HG03469 (cell line): ENCODE measurements around the gene MFSD12.

Source experiments
- ATAC-seq: cut with Tn5 transposase; IDR thresholded peaks from one replicate; pipeline ENCODE4 v1.9.1; 2021; ENCODE audit warnings: mild to moderate bottlenecking, moderate library complexity, moderate number of reproducible peaks; ENCODE audit not compliant: unreplicated experiment

The MFSD12 gene

GRCh38 chr19:3557461-3558248, at the start of gene MFSD12:
Gene MFSD12 (minus strand): TSS chr19:3557586. CDS start chr19:3557403, 183 bp downstream.
- peak; percentile 62 for ATAC-seq

- no peak for ATAC-seq
Observed at GRCh38 chr19:3606690-3607289, 49.4 kb upstream of the MFSD12 start, which contains the start of gene TBXA2R. Gene TBXA2R (minus strand): TSS chr19:3606875. CDS start chr19:3600634, 6,241 bp downstream.

- ATAC-seq = no peak
Observed at GRCh38 chr19:3606174-3606689, 48.8 kb upstream of the MFSD12 start.

GRCh38 chr19:3605770-3606169, 48.4 kb upstream of the MFSD12 start:
- ATAC-seq = no peak

- ATAC-seq = no peak
Observed at GRCh38 chr19:3605361-3605760, 48.0 kb upstream of the MFSD12 start.

- no peak for ATAC-seq
Observed at GRCh38 chr19:3604987-3605343, 47.6 kb upstream of the MFSD12 start.

- no peak for ATAC-seq
Observed at GRCh38 chr19:3604227-3604986, 47.0 kb upstream of the MFSD12 start.

GRCh38 chr19:3603121-3603811, 45.9 kb upstream of the MFSD12 start:
- ATAC-seq = no peak

GRCh38 chr19:3601021-3601420, 43.6 kb upstream of the MFSD12 start:
- no peak for ATAC-seq

- no peak for ATAC-seq
Observed at GRCh38 chr19:3599776-3600187, 42.4 kb upstream of the MFSD12 start.

- no peak for ATAC-seq
Observed at GRCh38 chr19:3595521-3596061, 38.2 kb upstream of the MFSD12 start.

- no peak for ATAC-seq
Observed at GRCh38 chr19:3593156-3593555, 35.8 kb upstream of the MFSD12 start.

GRCh38 chr19:3591876-3592613, 34.7 kb upstream of the MFSD12 start:
- ATAC-seq = no peak

- no peak for ATAC-seq
Observed at GRCh38 chr19:3590991-3591659, 33.7 kb upstream of the MFSD12 start.

- no peak for ATAC-seq
Observed at GRCh38 chr19:3589949-3590348, 32.6 kb upstream of the MFSD12 start.

- no peak for ATAC-seq
Observed at GRCh38 chr19:3589439-3589838, 32.1 kb upstream of the MFSD12 start.

GRCh38 chr19:3586707-3587346, 29.4 kb upstream of the MFSD12 start:
- no peak for ATAC-seq

GRCh38 chr19:3586127-3586626, 28.8 kb upstream of the MFSD12 start:
- ATAC-seq = no peak
